ENCODE results near the gene TNFRSF1B. TPM values are rescaled to one million over a fixed set of nuclear protein-coding genes. Genes with fewer than 3 reads are reported as not detected.

Gene TNFRSF1B
- total RNA-seq, 1 experiment from 2014 or later: not detected

GRCh38 chr1:12177999-12178441 is 11.2 kb downstream of the TNFRSF1B start:
- no peak overlapping the region for H3K27ac ChIP-seq (ENCODE audit: low read depth, low read length, poor library complexity, severe bottlenecking)
- no peaks in the 10 kb centered on the region for H3K9me3 ChIP-seq (ENCODE audit: low read depth, low read length, poor library complexity, severe bottlenecking)
- no peak overlapping the region for H3K4me3 ChIP-seq (ENCODE audit: low read depth, low read length, poor library complexity, severe bottlenecking)
- POLR2A ChIA-PET (ENCODE audit: low non-redundant PET): no interaction called here
- intact Hi-C loops (cut with micrococcal nuclease; ENCODE audit: unreplicated experiment): no loop called here
- H3K27me3 ChIP-seq (replicated peaks; ENCODE audit: insufficient read depth, low read depth, low read length, poor library complexity): no peaks in the 10 kb centered on the region
- peaks cover 7% of the 10 kb centered on the region for H3K4me1 ChIP-seq (ENCODE audit: insufficient read depth, low read length, poor library complexity, severe bottlenecking)
- BruUV-seq (replicated peaks): no TSS peak
- no peaks in the 10 kb centered on the region for H3K36me3 ChIP-seq (ENCODE audit: insufficient read depth, low read length, poor library complexity, severe bottlenecking)
- TF ChIP-seq CTCF (conservative IDR thresholded peaks at IDR 0.05; ENCODE audit: low read depth, low read length): no peak
- TF ChIP-seq EZH2 (IDR thresholded peaks at IDR 0.05; ENCODE audit: borderline replicate concordance, low read depth, low read length, poor library complexity, severe bottlenecking): no peak
- peak; percentile 61 for DNase-seq (ENCODE audit: low spot score)
- CTCF ChIA-PET: interaction anchor here (0.7 kb wide), 1 partner anchor 53 kb away, joined by 5 read pairs; no protein-coding TSS in a partner anchor

GRCh38 chr1:12178511-12178910 is 11.7 kb downstream of the TNFRSF1B start:
- BruUV-seq (replicated peaks): no TSS peak
- Histone ChIP-seq H3K4me3 (ENCODE audit: low read depth, low read length, poor library complexity, severe bottlenecking) (no peak overlapping the region), H3K27ac (ENCODE audit: low read depth, low read length, poor library complexity, severe bottlenecking) (no peak overlapping the region), H3K4me1 (ENCODE audit: insufficient read depth, low read length, poor library complexity, severe bottlenecking) (peaks cover 7% of the 10 kb centered on the region), H3K9me3 (ENCODE audit: low read depth, low read length, poor library complexity, severe bottlenecking) (no peaks in the 10 kb centered on the region), H3K36me3 (ENCODE audit: insufficient read depth, low read length, poor library complexity, severe bottlenecking) (no peaks in the 10 kb centered on the region), H3K27me3 (replicated peaks; ENCODE audit: insufficient read depth, low read depth, low read length, poor library complexity) (no peaks in the 10 kb centered on the region)
- ChIA-PET POLR2A (ENCODE audit: low non-redundant PET) (no interaction called here), CTCF (no interaction called here)
- intact Hi-C loops (cut with micrococcal nuclease; ENCODE audit: unreplicated experiment): no loop called here
- TF ChIP-seq EZH2 (IDR thresholded peaks at IDR 0.05; ENCODE audit: borderline replicate concordance, low read depth, low read length, poor library complexity, severe bottlenecking) (no peak), CTCF (conservative IDR thresholded peaks at IDR 0.05; ENCODE audit: low read depth, low read length) (no peak)
- no peak for DNase-seq (ENCODE audit: low spot score)

GRCh38 chr1:12179111-12179519 is 12.3 kb downstream of the TNFRSF1B start:
- POLR2A ChIA-PET (ENCODE audit: low non-redundant PET): no interaction called here

More at GRCh38 chr1:12179111-12179519, 12.3 kb downstream of the TNFRSF1B start:
- H3K4me3 ChIP-seq (ENCODE audit: low read depth, low read length, poor library complexity, severe bottlenecking): no peak overlapping the region
- H3K27ac ChIP-seq (ENCODE audit: low read depth, low read length, poor library complexity, severe bottlenecking): no peak overlapping the region
- CTCF ChIA-PET: no interaction called here
- no peak for DNase-seq (ENCODE audit: low spot score)
- H3K36me3 ChIP-seq (ENCODE audit: insufficient read depth, low read length, poor library complexity, severe bottlenecking): no peaks in the 10 kb centered on the region
- no peaks in the 10 kb centered on the region for H3K9me3 ChIP-seq (ENCODE audit: low read depth, low read length, poor library complexity, severe bottlenecking)
- TF ChIP-seq EZH2 (IDR thresholded peaks at IDR 0.05; ENCODE audit: borderline replicate concordance, low read depth, low read length, poor library complexity, severe bottlenecking) (no peak), CTCF (conservative IDR thresholded peaks at IDR 0.05; ENCODE audit: low read depth, low read length) (no peak)
- H3K27me3 ChIP-seq (replicated peaks; ENCODE audit: insufficient read depth, low read depth, low read length, poor library complexity): no peaks in the 10 kb centered on the region
- intact Hi-C loops (cut with micrococcal nuclease; ENCODE audit: unreplicated experiment): no loop called here
- no TSS peak for BruUV-seq (replicated peaks)
- peaks cover 7% of the 10 kb centered on the region for H3K4me1 ChIP-seq (ENCODE audit: insufficient read depth, low read length, poor library complexity, severe bottlenecking)
